Choroid plexus epithelial cell (primary cell): ENCODE data around the gene CRIM1.

Experiments
- DNase-seq: peaks from one replicate; pipeline ENCODE4 v3.0.0-alpha.2; 2010; ENCODE audit warnings: low read depth
- H3K4me3 ChIP-seq: 2 replicates; pipeline ENCODE4 v1.5.1; 2011; ENCODE audit warnings: low read depth, mild to moderate bottlenecking, control low read depth, low read length, moderate library complexity
- CTCF ChIP-seq: conservative IDR thresholded peaks from 2 replicates; pipeline ENCODE4 v1.5.1; 2011; ENCODE audit warnings: low read depth, mild to moderate bottlenecking, control low read depth, inconsistent platforms, low read length, moderate library complexity

The CRIM1 gene

DNA sequence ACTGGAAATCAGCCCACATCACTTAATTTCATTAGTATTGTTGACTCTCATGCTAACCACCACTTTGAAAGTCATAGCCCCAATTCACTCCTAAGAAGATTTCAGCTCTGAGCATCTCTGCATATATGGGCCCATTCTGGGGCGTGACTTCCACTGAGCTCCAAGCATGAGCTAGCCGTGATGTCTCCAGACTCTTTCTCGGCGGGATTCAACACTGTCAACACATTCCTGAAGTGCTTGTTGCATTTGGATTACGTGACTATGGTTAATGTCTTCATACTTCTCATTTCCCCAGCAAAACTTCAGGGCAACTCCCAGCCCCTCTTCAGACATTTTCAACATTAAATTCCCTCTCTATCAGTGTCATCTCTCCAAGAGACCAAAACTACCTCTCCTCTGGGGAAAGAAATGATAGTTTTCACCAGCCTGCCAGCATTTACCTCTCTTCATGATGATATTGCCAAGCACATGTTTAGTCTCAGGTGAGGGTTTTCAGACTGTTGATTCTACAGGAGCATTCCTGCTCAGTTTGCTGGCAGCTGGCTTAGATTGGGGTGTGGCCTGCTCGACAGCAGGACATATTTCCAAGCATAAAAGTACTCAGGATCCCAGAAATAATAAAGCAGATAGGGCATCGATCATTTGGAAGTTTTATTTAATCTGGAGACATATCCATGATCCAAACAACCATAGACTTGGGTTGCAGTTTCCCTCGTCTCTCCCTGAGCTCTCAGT lies 160.7 kb downstream of the CRIM1 start:
- peak; percentile 83 for DNase-seq
- H3K4me3 ChIP-seq, result no peak overlapping the region
- no peak for TF ChIP-seq CTCF

DNA sequence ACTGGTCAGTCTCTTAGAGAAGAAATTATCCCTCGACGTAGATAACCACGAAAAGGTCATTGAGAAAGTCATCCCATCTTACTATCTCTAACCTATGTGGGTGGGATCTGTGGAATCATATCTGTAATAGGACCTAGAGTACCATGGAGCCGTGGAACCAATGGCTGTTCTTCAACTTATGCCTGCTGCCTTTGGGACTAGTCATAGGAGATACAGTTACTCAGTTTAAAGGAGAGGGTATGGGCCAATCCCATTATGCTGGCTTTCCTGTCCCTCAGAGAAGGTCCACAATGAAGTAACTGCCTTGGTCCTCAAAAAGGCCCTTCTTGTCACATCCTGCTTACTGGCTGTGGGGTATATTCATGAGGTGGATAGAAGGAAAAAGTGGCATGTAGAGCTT lies 164.9 kb downstream of the CRIM1 start:
- H3K4me3 ChIP-seq, result no peak overlapping the region
- DNase-seq, result no peak
- TF ChIP-seq CTCF, result no peak

DNA sequence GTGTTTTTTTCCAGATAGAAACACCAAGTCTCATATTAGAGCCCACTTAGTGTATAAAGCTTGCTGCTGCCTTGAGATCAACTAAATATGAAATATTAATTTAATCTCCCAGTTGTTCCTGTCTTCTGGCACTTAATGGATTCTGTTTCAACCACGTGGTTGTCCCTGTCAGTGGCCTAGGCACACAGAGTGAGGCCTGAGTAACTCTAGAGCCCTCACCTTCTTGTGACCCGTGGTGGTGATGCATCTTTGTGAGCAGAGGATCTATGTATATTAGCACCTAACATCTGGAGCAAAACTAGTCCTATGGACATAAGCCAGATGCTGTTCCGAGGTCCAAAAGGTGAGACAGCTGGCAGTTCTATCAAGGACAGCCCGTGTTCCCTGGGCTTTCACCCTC lies 167.6 kb downstream of the CRIM1 start:
- no peak for DNase-seq
- no peak for TF ChIP-seq CTCF
- H3K4me3 ChIP-seq, result no peak overlapping the region

GRCh38 chr2:36525245-36525644 lies 169.7 kb downstream of the CRIM1 start:
- DNase-seq, result no peak
- no peak overlapping the region for H3K4me3 ChIP-seq
- no peak for TF ChIP-seq CTCF

DNA sequence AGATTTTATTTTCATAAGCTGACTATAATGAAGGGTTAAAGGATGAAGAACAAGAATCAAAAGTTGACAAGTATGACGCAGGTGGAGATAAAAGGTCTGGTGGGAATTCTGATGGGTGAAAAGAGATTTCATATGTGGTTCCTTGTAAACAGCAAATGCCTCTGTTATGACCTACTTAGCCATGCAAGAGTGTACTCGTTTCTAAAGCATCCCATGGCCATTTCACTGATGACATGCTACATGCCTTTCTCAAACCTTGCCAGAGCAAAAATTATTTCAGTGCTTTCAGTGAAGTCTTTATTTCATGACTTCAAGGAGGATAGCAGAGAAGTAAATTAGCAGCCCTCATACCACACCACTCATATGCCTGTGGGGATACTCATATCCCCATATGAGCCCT lies 170.6 kb downstream of the CRIM1 start:
- DNase-seq, result peak; percentile 52
- no peak for TF ChIP-seq CTCF
- no peak overlapping the region for H3K4me3 ChIP-seq

DNA sequence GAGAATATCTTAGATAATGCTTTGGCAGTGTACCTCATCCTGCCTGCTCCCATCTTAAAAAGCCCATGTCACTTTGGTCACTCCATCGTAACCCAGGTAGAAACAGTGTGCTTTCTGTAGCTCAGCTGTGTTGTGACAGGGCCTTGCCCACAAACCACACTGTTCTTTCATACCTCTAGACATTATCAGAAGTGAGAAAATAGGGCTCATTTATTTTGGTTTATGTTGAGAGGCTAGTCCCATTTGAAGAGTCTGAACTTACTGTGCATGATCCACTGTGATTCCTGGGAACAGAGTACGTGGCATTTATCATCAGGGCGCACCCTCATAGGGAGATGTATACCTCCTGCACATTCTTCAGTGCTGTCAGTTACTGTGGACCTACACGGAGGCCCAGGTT lies 172.7 kb downstream of the CRIM1 start:
- DNase-seq, result no peak
- no peak for TF ChIP-seq CTCF
- H3K4me3 ChIP-seq, result no peak overlapping the region

GRCh38 chr2:36528766-36529392 lies 173.3 kb downstream of the CRIM1 start:
- DNase-seq, result peak; percentile 51
- H3K4me3 ChIP-seq, result no peak overlapping the region
- TF ChIP-seq CTCF, result no peak
